GM12878 (cell line): ENCODE results near the gene HMG20B. TPM values are rescaled to one million over a fixed set of nuclear protein-coding genes. Genes with fewer than 3 reads are reported as not detected.

Source experiments
- ATAC-seq: fragments of 200-7000 bp; cut with Tn5 transposase; 3 replicates; pipeline ENCODE4 v1.9.1; 2020; ENCODE audit warnings: mild to moderate bottlenecking, moderate library complexity
- BruUV-seq: library from RNA; stranded (reverse); fragments of 400-500 nt; replicated peaks from 2 replicates; lab custom pipeline; 2021; lab: Mats Ljungman, UMichigan
- CTCF ChIA-PET: fragments of 300-600 bp; sonication (Branson Sonifier 250); formaldehyde crosslinking; extraction: SDS; loops from one replicate; lab custom pipeline; 2021; ENCODE audit warnings: inconsistent platforms; lab: Yijun Ruan, JAX
- POLR2A ChIA-PET: fragments of 350-600 bp; formaldehyde crosslinking; extraction: SDS; loops from one replicate; lab custom pipeline; 2021; ENCODE audit warnings: inconsistent platforms; lab: Charles Lee
- RAD21 ChIA-PET: fragments of 300-600 bp; sonication (Branson Sonifier 250); formaldehyde crosslinking; loops from one replicate; lab custom pipeline; 2023; ENCODE audit warnings: antibody characterized with exemption; ENCODE audit not compliant: unreplicated experiment; lab: Charles Lee
- SMC1A ChIA-PET: fragments of 300-600 bp; sonication (Branson Sonifier 250); formaldehyde crosslinking; loops from one replicate; lab custom pipeline; 2023; ENCODE audit not compliant: unreplicated experiment, uncharacterized antibody; lab: Charles Lee
- DNase-seq: peaks from one replicate; pipeline ENCODE4 v3.0.0-alpha.2; 2011; ENCODE audit warnings: low read depth, low spot score
- FAIRE-seq: peaks from 3 replicates; lab custom pipeline; 2011; peaks lifted over from hg19 to GRCh38; lab: Jason Lieb, UNC
- H2AFZ ChIP-seq: 2 replicates; pipeline ENCODE4 v1.6.0; 2011; ENCODE audit warnings: low read depth, low read length, control low read depth; ENCODE audit not compliant: control insufficient read depth
- H3K27ac ChIP-seq: 2 replicates; pipeline ENCODE4 v1.5.1; 2011; ENCODE audit warnings: control low read depth; ENCODE audit not compliant: control insufficient read depth, insufficient read depth
- H3K27me3 ChIP-seq, 2 experiments: replicated peaks in 1 of 2; 2 replicates each; pipeline versions ENCODE4 v1.6.0 to v1.6.1; 2011; ENCODE audit warnings: low read length in 1 of 2; ENCODE audit not compliant: control insufficient read depth in 2 of 2, insufficient read depth in 2 of 2
- H3K36me3 ChIP-seq, 2 experiments: 2 replicates each; pipeline ENCODE4 v1.5.1; 2011; ENCODE audit warnings: low read length in 1 of 2; ENCODE audit not compliant: control insufficient read depth in 2 of 2, insufficient read depth in 2 of 2
- H3K4me1 ChIP-seq: 2 replicates; pipeline ENCODE4 v1.6.1; 2011; ENCODE audit warnings: mild to moderate bottlenecking, low read length, moderate library complexity, mixed read lengths; ENCODE audit not compliant: control insufficient read depth, insufficient read depth
- H3K4me2 ChIP-seq: 2 replicates; pipeline ENCODE4 v1.6.0; 2011; ENCODE audit warnings: control low read depth; ENCODE audit not compliant: control insufficient read depth, insufficient read depth
- H3K4me3 ChIP-seq: fragments of 200-600 bp; sonication (generic); 2 replicates; pipeline ENCODE4 v1.5.1; 2016
- H3K79me2 ChIP-seq: 2 replicates; pipeline ENCODE4 v1.6.0; 2011; ENCODE audit warnings: low read length; ENCODE audit not compliant: control insufficient read depth, insufficient read depth
- H3K9ac ChIP-seq: 2 replicates; pipeline ENCODE4 v1.8.0; 2011; ENCODE audit warnings: low read length, control low read depth, mixed read lengths; ENCODE audit not compliant: control insufficient read depth, insufficient read depth
- H3K9me3 ChIP-seq: replicated peaks from 3 replicates; pipeline ENCODE4 v1.5.1; 2011; ENCODE audit warnings: mild to moderate bottlenecking, low read length; ENCODE audit not compliant: control insufficient read depth, insufficient read depth
- H4K20me1 ChIP-seq: 2 replicates; pipeline ENCODE4 v1.6.0; 2011; ENCODE audit not compliant: control insufficient read depth, insufficient read depth
- ATF7 ChIP-seq: fragments of 450-650 bp; IDR thresholded peaks from 2 replicates; pipeline ENCODE4 v1.6.1; 2016; ENCODE audit warnings: low read depth, mild to moderate bottlenecking
- BHLHE40 ChIP-seq, 2 experiments: fragments of 450-650 bp in 1 of 2; IDR thresholded peaks; 2 replicates each; pipeline ENCODE4 v1.6.1; 2011 to 2017; ENCODE audit warnings: low read depth in 2 of 2, borderline replicate concordance in 1 of 2, improper control_type of control experiment in 1 of 2, low read length in 1 of 2, mild to moderate bottlenecking in 1 of 2
- BRCA1 ChIP-seq: IDR thresholded peaks from 2 replicates; pipeline ENCODE4 v1.6.1; 2011; ENCODE audit warnings: low read depth, low read length, improper control_type of control experiment
- CREM ChIP-seq: IDR thresholded peaks from 2 replicates; pipeline ENCODE4 v1.6.1; 2014; ENCODE audit warnings: antibody characterized with exemption, low read depth
- IRF4 ChIP-seq: IDR thresholded peaks from 2 replicates; pipeline ENCODE4 v1.6.1; 2011; ENCODE audit warnings: low read depth, low read length
- LARP7 ChIP-seq: fragments of 450-650 bp; IDR thresholded peaks from 2 replicates; pipeline ENCODE4 v1.6.1; 2017; ENCODE audit warnings: mild to moderate bottlenecking
- MEF2B ChIP-seq: fragments of 450-650 bp; IDR thresholded peaks from 2 replicates; pipeline ENCODE4 v1.6.1; 2018; ENCODE audit warnings: mild to moderate bottlenecking, moderate library complexity; ENCODE audit not compliant: partially characterized antibody, poor library complexity, severe bottlenecking
- PAX5 ChIP-seq: IDR thresholded peaks from 2 replicates; pipeline ENCODE4 v1.6.1; 2011; ENCODE audit warnings: low read depth, low read length, borderline replicate concordance
- SIN3A ChIP-seq: IDR thresholded peaks from 2 replicates; pipeline ENCODE4 v1.6.1; 2012; ENCODE audit warnings: low read depth, low read length, improper control_type of control experiment
- WGBS: methylation state at CpG from one replicate; pipeline ENCODE4 v1.1.6; 2016; ENCODE audit warnings: low lambda C conversion rate; ENCODE audit not compliant: insufficient replicate concordance, insufficient coverage; ENCODE audit errors: missing lambda C conversion rate; 5-methylcytosine and 5-hydroxymethylcytosine counted together
- in situ Hi-C: fragments of 300-500 bp; cut with MboI; formaldehyde crosslinking; loops from 9 replicates; pipeline ENCODE4 v1.14.3; 2018; ENCODE audit warnings: mixed read lengths
- intact Hi-C: fragments of 100-400 bp; cut with micrococcal nuclease; formaldehyde crosslinking; loops from one replicate; pipeline ENCODE4 v1.14.2; 2022; ENCODE audit not compliant: unreplicated experiment
- polyA plus RNA-seq, 11 experiments: library from polyadenylated mRNA; depleted of rRNA in 4 of 11; unstranded in 6 of 11; stranded (reverse) in 5 of 11; fragments of >200 nt; fragmentation: Nextera tagmentation in 4 of 11; fragmentation: Illumina TruSeq in 1 of 11; extraction: Ambion mirVana in 4 of 11; extraction: Trizol in 1 of 11; gene quantifications; 1 replicate in 1 of 11; 2 replicates in 10 of 11; pipeline versions ENCODE4 v1.2.1 to v1.2.3, GENCODE V29; 2011 to 2016; ENCODE audit warnings: inconsistent platforms in 2 of 11, missing spikeins in 2 of 11, low read depth in 1 of 11
- total RNA-seq, 4 experiments: library from RNA; depleted of rRNA in 3 of 4; stranded (reverse); fragments of >200 nt in 3 of 4; fragmentation: Illumina TruSeq in 1 of 4; extraction: Trizol in 1 of 4; gene quantifications; 2 replicates each; pipeline versions ENCODE4 v1.2.1 to v1.2.3, GENCODE V29; 2013 to 2021
- TF ChIP-seq, protein P1 (sequence below): fragments of 450-650 bp; IDR thresholded peaks from 2 replicates; pipeline ENCODE4 v1.6.1; 2018; ENCODE audit warnings: borderline replicate concordance, mild to moderate bottlenecking; ENCODE audit not compliant: partially characterized antibody
- TF ChIP-seq, protein P2 (sequence below): fragments of 150-350 bp; IDR thresholded peaks from 2 replicates; pipeline ENCODE4 v1.6.1; 2016; ENCODE audit warnings: low read depth, low read length
- TF ChIP-seq, protein P3 (sequence below): IDR thresholded peaks from 2 replicates; pipeline ENCODE4 v1.6.1; 2012; ENCODE audit warnings: low read depth, low read length, improper control_type of control experiment

The HMG20B gene
- total and polyA plus RNA-seq, 10 of the 15 experiments (the other 5 are each of a cell fraction or from before 2014, with no cell fraction given) = 0.37 to 92.7 (median 47.0) TPM

GRCh38 chr19:3589949-3590348 lies 17.2 kb downstream of the HMG20B start:
- no peak for FAIRE-seq
- 76% methylated on average over 22 of the region's 22 CpGs for WGBS
- Histone ChIP-seq H3K9ac (no peak overlapping the region), H3K36me3 (no peaks in the 10 kb centered on the region), H3K4me1 (no peaks in the 10 kb centered on the region), H4K20me1 (no peaks in the 10 kb centered on the region), H3K79me2 (no peaks in the 10 kb centered on the region), H2AFZ (no peak overlapping the region), H3K4me3 (no peak overlapping the region), H3K27me3 (peaks cover 0 to 2% of the 10 kb centered on the region in 2 experiments; a peak in 1 of 4 replicates), H3K27ac (no peak overlapping the region), H3K9me3 (peaks cover 2% of the 10 kb centered on the region; the same call in 1 of the 3 replicates), H3K4me2 (no peak overlapping the region)
- POLR2A ChIA-PET = no interaction called here
- RAD21 ChIA-PET = no interaction called here
- BruUV-seq = no TSS peak
- intact Hi-C loops = no loop called here
- SMC1A ChIA-PET = no interaction called here
- ATAC-seq = no peak
- no peak for DNase-seq
- TF ChIP-seq, protein P1, sequence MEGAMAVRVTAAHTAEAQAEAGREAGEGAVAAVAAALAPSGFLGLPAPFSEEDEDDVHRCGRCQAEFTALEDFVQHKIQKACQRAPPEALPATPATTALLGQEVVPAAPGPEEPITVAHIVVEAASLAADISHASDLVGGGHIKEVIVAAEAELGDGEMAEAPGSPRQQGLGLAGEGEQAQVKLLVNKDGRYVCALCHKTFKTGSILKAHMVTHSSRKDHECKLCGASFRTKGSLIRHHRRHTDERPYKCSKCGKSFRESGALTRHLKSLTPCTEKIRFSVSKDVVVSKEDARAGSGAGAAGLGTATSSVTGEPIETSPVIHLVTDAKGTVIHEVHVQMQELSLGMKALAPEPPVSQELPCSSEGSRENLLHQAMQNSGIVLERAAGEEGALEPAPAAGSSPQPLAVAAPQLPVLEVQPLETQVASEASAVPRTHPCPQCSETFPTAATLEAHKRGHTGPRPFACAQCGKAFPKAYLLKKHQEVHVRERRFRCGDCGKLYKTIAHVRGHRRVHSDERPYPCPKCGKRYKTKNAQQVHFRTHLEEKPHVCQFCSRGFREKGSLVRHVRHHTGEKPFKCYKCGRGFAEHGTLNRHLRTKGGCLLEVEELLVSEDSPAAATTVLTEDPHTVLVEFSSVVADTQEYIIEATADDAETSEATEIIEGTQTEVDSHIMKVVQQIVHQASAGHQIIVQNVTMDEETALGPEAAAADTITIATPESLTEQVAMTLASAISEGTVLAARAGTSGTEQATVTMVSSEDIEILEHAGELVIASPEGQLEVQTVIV = no peak
- TF ChIP-seq SIN3A = no peak
- no peak for TF ChIP-seq MEF2B
- no peak for TF ChIP-seq CREM
- TF ChIP-seq ATF7 = no peak
- TF ChIP-seq LARP7 = no peak
- TF ChIP-seq BHLHE40 (IDR thresholded peaks at IDR 0.05; ENCODE audit: borderline replicate concordance in 1 of 2, low read depth in 2 of 2, low read length in 1 of 2) = no peak
- no peak for TF ChIP-seq BRCA1
- TF ChIP-seq, protein P2, sequence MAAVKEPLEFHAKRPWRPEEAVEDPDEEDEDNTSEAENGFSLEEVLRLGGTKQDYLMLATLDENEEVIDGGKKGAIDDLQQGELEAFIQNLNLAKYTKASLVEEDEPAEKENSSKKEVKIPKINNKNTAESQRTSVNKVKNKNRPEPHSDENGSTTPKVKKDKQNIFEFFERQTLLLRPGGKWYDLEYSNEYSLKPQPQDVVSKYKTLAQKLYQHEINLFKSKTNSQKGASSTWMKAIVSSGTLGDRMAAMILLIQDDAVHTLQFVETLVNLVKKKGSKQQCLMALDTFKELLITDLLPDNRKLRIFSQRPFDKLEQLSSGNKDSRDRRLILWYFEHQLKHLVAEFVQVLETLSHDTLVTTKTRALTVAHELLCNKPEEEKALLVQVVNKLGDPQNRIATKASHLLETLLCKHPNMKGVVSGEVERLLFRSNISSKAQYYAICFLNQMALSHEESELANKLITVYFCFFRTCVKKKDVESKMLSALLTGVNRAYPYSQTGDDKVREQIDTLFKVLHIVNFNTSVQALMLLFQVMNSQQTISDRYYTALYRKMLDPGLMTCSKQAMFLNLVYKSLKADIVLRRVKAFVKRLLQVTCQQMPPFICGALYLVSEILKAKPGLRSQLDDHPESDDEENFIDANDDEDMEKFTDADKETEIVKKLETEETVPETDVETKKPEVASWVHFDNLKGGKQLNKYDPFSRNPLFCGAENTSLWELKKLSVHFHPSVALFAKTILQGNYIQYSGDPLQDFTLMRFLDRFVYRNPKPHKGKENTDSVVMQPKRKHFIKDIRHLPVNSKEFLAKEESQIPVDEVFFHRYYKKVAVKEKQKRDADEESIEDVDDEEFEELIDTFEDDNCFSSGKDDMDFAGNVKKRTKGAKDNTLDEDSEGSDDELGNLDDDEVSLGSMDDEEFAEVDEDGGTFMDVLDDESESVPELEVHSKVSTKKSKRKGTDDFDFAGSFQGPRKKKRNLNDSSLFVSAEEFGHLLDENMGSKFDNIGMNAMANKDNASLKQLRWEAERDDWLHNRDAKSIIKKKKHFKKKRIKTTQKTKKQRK = no peak
- TF ChIP-seq PAX5 = no peak
- TF ChIP-seq, protein P3, sequence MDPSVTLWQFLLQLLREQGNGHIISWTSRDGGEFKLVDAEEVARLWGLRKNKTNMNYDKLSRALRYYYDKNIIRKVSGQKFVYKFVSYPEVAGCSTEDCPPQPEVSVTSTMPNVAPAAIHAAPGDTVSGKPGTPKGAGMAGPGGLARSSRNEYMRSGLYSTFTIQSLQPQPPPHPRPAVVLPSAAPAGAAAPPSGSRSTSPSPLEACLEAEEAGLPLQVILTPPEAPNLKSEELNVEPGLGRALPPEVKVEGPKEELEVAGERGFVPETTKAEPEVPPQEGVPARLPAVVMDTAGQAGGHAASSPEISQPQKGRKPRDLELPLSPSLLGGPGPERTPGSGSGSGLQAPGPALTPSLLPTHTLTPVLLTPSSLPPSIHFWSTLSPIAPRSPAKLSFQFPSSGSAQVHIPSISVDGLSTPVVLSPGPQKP = no peak
- TF ChIP-seq IRF4 = no peak
- CTCF ChIA-PET = interaction anchor here (0.9 to 1.3 kb wide), 2 partner anchors 9 to 77 kb away, joined by 3 to 7 read pairs; no protein-coding TSS in a partner anchor
- in situ Hi-C loops = no loop called here
